OCI-M2 (cell line): ENCODE data around the gene LTO1.

Source experiments
- DNase-seq: peaks from one replicate; lab custom pipeline; 2025; ENCODE audit not compliant: unreplicated experiment; lab: John Stamatoyannopoulos, UW

Gene LTO1

DNA sequence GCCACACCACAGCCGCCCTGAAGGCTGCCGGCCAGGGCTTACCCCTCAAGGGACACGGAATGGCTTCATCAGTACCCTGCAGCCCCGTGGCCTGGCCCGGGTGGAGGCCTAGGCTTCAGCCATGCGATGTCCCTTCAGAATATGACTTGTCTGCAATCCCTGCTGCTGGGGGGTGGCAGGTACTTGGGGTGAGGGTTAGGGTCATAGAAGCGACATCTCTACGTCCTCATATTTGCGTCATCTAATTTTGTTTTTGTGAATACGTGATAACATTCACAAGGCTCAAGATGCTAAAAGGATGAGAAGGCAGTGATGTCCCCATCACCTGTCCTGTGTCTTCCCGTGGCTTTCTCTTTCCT lies 27.8 kb downstream of the LTO1 start:
- no peak for DNase-seq

DNA sequence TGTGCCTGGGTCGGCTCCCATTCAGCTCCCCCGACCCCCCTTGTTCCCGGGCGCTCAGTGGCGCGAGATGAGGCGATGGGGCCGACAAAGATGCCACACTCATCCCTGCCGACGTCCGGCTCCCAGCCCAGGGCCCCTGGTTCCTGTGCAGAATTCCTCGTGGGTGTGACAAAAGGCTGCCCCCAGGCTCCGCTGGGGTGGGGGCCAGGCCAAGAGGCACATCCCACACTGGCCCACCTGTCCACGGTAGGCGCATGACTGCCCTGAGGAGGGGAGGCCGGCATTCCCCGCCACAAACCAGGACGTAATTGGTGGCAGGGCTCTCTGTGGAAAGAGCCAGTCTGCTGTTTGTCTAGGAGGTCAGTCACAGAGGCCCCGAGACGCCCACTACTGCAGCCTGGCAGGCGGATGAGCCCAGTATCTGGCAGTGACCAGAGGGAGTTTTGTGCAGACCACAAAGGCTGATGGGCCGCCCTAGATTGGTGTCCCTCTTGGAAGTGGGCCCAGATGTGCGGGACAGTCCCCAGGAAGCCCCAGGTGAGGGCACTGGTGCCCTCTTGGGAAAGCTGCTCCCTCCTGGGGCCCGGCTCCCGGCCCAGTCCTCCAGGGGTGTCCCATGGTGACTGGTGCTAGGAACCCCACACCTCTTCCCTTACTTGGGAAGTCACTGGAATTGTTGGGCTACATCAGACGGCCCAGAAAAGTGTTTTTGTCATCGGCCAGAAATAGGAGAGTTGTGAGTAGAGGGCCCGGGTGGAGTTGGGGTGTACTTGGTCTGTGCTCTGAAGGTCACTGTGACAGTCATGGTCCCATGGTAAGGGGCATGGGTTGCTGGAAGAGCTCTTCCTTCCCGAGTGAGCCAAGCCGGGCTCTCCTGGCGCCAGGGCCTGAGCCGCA lies 28.4 kb downstream of the LTO1 start:
- DNase-seq: no peak

DNA sequence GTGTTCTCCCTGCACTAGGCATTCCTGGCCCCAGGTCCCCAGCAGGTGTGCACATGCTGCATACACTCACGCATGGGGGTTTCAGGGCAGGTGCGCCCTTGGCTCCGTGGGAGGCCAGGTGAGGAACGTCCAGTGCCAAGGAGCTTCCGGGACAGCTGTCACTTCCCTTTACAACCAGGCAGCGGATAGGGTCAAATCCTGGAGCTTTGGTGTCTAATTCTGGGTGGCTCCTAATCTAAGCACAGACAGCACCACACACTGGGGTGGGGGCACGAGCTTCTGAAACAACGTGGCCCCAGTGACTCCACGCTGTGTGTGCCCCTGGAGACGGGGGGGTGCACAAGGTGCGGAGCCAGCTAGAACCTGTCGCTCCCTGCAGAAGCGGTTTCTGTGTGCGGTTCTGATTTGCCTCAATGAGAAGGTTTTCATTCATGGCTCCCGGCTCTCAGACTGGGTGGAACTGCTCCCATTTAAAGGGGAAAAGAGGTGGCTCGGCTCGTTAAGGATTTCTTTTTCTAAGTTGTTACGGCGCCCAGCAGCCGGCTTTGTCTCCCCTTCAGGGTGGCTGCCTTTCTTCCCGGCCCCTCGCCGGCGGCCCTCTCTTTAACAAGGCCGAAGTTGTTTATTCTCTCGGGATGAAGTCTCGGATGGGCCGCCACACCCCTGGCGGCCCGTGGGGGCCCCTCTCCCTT lies 29.2 kb downstream of the LTO1 start:
- DNase-seq: no peak

DNA sequence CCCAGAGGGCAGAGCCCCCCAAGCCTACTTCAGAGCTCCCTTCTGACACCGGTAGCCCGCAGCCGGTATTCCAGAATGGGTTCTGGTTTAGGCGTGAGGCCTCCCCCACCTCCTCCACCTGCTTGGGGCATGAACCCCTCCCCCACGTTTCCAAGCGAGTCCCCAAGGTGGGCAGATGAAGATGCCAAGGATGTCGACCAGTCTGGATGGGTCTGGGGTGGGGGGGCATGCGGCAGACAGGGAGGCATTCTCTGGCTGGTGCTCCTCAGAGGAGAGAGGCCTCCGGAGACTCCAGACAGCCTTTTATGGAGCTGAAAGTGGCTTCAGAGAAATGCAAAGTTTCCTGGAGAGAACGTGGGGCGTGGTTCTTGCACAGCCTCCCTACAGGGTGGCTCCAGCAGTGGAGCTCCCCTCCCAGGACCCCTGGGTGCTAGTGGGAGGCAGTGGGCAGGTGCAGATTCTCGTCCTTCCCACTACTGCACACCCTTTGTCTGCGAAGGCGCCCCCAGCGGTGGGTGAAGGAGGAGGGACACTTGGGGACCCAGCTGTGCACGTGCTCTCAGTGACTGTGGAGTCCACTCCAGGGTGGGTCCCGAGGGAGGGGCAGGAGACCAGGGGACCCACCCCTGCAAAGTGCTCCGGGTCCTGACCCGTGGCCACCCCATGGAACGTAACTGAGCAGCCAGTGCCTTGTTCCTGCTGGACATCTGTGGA lies 30.0 kb downstream of the LTO1 start:
- no peak for DNase-seq

DNA sequence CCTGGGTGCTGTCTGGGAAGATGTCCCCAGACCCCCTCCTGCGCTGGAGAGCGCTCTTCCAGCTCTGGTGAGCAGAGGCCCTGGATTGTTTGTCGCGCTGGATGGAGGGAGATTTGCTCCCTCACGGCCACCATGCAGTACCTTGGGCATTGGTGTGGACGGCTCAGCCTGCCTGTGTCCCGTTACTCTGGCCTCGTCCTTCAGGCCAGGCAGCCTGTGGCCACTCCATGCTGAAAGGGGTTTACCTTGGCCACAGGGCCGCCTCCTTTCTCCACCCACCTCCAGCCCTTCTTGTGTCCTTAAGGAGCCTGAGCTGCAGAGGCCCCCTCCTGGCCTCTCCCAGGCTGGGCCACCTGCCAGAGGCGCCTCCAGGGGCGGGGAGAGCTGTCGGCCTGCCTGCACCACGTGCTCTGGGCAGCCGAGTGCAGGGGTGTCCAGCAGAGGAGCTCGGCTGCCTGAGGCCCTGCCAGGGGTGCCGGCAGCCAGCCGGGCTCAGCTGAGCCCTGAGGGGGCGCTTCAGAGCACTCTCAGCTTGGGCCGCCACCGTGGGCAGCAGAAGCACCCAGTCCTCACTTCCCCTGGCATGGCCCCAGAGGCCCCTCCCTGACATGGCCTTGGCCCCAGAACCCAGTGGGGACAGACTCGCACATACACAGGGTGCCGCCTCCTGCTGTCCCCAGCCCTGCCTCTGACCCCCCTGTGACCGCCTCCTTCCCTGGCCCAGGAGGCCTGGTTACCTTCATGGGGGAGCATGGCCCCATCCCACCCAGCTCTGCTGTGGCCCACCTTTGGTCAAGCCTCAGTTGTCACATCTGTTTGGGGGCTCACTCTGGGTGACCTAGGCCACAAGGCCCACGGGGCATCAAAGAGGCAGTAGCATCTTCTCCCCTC lies 30.8 kb downstream of the LTO1 start:
- DNase-seq: no peak

DNA sequence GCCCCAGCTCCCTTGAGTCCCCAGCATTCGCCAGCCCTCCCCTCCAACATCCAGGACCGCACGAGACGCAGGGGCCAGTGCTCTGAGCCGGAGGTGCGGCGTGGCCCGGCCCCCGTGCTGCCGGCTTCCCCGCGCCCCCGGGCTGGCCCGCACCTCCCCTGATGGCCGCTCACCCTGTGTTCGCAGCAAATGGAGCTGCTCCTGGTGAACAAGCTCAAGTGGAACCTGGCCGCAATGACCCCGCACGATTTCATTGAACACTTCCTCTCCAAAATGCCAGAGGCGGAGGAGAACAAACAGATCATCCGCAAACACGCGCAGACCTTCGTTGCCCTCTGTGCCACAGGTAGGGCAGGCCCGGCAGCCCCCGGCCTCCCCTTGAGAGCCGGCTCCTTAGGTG lies 31.5 kb downstream of the LTO1 start:
- DNase-seq: no peak

DNA sequence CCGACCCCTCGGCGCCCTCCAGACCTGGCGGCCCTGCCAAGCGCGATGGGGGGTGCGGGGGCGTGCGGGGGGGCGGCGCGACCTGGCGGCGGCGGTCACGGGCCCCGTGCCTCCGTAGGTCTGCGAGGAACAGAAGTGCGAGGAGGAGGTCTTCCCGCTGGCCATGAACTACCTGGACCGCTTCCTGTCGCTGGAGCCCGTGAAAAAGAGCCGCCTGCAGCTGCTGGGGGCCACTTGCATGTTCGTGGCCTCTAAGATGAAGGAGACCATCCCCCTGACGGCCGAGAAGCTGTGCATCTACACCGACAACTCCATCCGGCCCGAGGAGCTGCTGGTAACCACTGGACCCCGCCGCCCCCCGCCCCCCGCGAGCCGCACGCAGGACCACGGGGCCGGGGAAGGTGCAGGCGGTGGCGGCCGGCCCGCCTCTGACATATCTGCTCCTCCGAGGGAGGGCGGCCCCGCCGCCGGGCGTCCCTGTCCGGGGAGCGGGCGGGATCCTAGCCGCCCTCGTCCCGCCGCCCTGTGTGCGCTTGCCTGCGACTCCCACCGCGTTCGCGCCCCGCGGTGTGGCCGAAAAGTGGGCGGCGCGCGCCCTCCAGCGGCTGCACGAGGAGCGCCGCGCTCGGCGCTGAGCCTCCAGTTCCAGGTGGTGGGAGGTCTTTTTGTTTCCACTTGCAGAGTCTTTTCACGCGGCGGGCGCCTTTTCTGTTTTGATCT lies 32.1 kb downstream of the LTO1 start:
- DNase-seq: no peak

DNA sequence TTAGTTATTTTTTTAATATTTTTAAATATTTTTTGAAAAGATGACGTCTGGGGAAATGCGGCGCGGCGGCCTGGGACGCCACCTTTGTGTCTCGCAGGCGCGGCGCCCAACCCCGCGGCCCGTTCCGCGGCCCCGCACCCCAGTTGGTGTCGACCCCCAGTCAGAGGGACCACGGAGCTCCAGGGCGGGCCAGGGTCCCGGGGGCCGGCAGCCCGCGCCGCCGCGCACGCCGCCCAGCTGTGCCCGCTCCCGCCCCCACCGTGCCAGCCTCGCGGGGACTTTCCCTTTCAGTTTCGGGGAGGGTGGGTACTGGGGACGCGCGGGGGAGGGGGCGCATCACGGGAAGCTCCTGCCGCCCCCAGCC lies 32.6 kb downstream of the LTO1 start:
- DNase-seq: no peak

DNA sequence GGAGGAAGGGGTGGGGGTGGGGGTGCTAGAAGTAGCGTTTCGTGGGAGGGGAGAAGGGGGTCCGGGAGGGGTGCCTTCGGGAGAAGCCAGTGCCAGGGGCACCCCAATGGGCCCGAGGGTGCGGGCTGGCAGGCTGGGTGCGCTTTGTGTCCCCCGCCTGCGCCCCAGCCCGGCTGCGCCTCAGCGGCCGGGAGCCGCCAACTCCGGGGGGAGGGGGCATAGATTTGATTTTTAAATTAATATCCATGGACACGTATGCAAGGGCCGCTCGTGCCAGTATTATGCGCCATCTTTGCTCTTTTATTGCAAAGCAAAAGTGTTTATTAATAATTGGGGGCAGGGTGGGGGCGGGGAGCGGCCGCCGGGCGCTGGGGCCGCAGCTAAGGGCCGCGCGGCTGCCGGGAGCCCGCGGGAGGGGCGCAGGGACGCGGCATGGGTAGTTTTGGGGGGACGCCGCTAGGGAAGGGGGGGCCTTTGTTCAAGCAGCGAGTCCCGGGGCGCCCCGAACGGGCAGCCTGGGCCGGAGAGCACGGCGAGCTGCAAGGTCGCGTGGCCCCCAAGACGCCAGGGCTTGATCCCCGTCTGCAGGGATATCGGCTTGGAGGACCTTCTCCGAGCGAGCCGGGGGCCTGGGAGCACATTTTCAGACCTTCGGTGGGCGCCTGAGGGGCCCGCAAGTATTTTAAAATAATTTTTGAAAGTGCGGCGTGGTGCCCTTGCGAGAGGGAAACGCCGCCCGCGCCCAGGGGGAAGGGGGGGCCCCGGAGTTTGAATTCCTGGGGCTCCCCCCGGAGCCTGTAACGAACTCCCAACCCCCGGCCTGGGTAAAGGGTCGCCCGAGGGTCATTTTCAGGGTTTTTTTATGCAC lies 33.2 kb downstream of the LTO1 start:
- no peak for DNase-seq

DNA sequence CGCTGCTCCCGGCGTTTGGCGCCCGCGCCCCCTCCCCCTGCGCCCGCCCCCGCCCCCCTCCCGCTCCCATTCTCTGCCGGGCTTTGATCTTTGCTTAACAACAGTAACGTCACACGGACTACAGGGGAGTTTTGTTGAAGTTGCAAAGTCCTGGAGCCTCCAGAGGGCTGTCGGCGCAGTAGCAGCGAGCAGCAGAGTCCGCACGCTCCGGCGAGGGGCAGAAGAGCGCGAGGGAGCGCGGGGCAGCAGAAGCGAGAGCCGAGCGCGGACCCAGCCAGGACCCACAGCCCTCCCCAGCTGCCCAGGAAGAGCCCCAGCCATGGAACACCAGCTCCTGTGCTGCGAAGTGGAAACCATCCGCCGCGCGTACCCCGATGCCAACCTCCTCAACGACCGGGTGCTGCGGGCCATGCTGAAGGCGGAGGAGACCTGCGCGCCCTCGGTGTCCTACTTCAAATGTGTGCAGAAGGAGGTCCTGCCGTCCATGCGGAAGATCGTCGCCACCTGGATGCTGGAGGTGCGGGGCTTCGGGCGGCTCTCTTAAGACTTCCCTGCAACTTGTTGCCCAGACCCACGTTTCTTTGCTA lies 34.1 kb downstream of the LTO1 start, which contains the start of gene CCND1:
TSS of gene CCND1 (plus strand) at position 162 of the 587 bp plus-strand sequence. CDS start at position 320, 158 bp downstream.
- DNase-seq: peak; percentile 6

DNA sequence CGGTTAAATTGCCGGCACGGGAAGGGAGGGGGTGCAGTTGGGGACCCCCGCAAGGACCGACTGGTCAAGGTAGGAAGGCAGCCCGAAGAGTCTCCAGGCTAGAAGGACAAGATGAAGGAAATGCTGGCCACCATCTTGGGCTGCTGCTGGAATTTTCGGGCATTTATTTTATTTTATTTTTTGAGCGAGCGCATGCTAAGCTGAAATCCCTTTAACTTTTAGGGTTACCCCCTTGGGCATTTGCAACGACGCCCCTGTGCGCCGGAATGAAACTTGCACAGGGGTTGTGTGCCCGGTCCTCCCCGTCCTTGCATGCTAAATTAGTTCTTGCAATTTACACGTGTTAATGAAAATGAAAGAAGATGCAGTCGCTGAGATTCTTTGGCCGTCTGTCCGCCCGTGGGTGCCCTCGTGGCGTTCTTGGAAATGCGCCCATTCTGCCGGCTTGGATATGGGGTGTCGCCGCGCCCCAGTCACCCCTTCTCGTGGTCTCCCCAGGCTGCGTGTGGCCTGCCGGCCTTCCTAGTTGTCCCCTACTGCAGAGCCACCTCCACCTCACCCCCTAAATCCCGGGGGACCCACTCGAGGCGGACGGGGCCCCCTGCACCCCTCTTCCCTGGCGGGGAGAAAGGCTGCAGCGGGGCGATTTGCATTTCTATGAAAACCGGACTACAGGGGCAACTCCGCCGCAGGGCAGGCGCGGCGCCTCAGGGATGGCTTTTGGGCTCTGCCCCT lies 34.7 kb downstream of the LTO1 start:
- no peak for DNase-seq

DNA sequence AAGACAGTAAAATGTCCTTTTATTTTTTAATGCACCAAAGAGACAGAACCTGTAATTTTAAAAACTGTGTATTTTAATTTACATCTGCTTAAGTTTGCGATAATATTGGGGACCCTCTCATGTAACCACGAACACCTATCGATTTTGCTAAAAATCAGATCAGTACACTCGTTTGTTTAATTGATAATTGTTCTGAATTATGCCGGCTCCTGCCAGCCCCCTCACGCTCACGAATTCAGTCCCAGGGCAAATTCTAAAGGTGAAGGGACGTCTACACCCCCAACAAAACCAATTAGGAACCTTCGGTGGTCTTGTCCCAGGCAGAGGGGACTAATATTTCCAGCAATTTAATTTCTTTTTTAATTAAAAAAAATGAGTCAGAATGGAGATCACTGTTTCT lies 35.3 kb downstream of the LTO1 start:
- no peak for DNase-seq

DNA sequence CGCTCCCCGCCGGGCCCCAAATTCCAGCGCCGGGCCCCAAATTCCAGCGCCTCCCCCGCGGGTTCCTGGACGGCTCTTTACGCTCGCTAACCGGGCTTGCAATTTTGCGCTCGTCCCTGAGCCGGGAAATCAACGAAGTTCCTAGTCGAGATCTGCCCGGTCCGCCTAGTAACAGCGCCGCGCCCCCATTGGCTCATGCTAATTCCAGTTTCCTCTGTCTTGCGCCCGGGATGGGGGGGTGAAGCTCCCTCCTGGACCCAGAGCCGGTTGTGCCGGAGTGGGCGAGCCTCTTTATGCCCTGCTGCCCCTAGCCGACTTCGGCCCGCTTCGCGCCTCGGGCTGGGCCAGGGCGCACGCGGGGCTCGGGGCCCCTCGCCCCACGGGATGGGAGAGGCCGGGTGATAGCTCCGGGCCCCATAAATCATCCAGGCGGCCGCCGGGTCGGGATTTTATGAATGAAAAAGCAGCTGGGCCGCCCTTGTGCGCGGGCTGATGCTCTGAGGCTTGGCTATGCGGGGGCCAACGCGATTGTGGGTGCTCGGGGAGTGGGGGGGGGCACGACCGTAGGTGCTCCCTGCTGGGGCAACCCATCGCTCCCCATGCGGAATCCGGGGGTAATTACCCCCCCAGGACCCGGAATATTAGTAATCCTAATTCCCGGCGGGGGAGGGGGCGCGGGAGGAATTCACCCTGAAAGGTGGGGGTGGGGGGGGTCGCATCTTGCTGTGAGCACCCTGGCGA lies 36.0 kb downstream of the LTO1 start:
- DNase-seq: peak; percentile 42

DNA sequence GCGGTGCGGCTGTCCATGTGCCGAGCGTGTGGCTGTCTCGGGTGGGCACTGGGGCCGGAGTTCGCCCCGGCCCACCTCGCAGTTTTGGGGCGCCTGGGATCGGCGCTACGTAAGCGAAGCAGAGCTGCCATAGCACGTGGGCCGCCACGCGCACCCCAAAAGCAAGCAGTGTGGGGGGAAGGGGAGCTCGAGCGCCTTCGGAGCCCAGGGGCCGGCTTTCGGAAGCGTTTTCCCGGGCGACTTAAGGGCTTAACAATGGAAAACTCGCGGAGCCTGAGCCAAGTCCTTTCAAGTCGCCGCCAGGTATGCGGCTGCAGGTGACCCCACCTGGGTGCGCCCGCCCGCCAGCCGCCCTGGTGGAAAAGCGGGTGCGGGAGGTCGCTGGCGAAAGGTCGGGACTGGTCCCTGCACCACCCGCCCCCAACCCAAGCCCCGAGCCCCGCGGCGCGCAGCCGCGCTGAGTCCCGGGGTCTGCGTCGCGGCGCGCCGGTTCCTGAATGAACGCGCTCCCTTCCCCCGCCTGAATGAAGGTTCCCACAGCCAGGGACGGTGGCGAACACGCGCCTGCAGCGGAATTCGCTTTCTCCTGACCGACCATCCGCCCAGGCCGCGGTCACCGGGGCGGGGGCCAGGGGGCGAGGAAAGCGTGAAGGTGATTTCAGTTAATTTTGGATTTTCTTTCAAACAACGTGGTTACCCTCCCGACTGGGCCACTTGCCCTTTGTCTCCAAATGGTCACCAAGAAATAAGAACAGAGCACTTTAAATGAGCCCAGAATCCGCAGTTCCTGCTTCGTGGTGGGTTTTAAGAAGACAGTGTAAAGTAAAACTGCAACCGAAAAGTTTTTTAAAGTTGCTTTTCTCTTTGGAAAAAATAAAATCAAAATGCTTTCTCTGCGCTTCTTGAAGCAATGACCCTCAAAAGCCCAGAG lies 36.9 kb downstream of the LTO1 start:
- DNase-seq: no peak

DNA sequence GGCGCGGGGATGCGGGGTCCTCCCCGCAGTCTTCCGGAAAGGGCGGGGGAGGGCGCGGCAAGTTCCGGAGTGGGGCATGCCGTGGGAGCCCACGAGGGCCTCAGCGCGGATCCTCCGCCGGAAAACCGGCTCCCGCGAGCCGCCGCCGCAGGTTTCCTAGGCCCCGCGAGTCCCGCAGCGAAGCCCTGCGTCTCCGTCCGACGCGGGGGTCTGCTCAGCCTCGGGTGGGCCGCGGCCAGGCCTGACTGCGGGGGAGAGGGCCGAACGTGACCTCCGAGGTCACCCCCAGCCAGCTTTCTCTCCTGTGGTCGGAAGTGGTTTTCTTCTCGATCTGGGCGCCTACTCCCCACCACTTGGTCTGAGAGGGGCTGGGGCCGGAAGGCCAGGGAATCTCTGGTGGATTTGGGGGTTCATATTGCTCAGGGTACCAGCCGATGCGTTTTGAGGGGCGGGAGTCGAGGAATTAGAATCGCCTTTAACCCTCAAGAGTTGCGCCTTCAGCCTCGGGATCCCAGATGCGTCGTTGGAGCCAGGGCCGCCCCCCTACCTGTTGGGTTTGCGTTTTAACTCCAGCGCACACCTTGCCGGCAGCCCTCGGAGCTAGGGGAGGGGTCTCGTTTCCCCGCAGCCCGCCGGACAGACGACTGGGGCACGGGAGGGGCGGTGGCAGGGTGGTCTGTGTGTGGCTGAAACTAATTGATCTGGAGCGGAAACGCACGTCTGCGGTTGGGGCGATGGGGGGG lies 37.8 kb downstream of the LTO1 start:
- no peak for DNase-seq
